Measurements from ENCODE around the gene ZNF652.

DNA sequence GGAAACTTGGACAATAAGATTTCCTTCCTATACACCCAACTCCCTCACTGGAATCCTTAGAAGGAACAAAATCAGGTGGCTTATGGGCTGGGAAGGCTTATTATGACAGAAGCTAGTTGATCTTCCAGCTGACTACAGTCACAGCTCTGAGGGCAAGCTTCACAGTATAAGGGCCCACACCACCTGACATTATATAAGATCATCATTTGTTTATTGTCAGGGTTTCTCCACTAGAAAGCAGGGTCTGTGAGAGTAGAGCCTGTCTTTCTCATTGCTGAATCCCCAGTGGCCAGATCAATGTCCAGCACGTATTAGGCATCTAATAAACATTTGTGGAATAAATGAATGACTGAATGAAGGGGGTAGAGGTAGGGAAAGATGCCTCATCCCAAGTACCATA lies 73.7 kb downstream of the ZNF652 start:
- no peak for TF ChIP-seq CTCF (IDR thresholded peaks at IDR 0.05)
- no peak for TF ChIP-seq POLR2A (IDR thresholded peaks at IDR 0.05)

Measured in lower leg skin (tissue), 3 donors.